ENCODE measurements around the gene ANKFY1. TPM values are rescaled to one million over a fixed set of nuclear protein-coding genes. Genes with fewer than 3 reads are reported as not detected.

ANKFY1 gene
- total RNA-seq, 4 donors from 2014 or later, result 43.3 to 49.8 (median 46.7) TPM

- no peaks in the 10 kb centered on the region for H3K27me3 ChIP-seq
- DNase-seq (ENCODE audit: low spot score in 2 of 2), result no peak
- H3K27ac ChIP-seq, result no peak overlapping the region
- 89 to 90% methylated on average over 18 of the region's 18 CpGs for WGBS, 2 donors
- H3K9me3 ChIP-seq, result no peaks in the 10 kb centered on the region
- peaks cover 0 to 5% (median 0%) of the 10 kb centered on the region in 4 donors for H3K4me1 ChIP-seq
- peaks cover 0 to 99% (median 12%) of the 10 kb centered on the region in 3 donors for H3K36me3 ChIP-seq
- no peak overlapping the region for H3K4me3 ChIP-seq
- TF ChIP-seq EP300 (IDR thresholded peaks at IDR 0.05) (no peak), POLR2A (IDR thresholded peaks at IDR 0.05) (no peak), CTCF (IDR thresholded peaks at IDR 0.05) (no peak)
Observed at GRCh38 chr17:4184811-4185210, 79.0 kb downstream of the ANKFY1 start.

GRCh38 chr17:4182043-4182442, 81.7 kb downstream of the ANKFY1 start:
- no peak for DNase-seq (ENCODE audit: low spot score in 2 of 2)
- 73 to 91% methylated on average over 8 of the region's 8 CpGs for WGBS, 2 donors
- no peaks in the 10 kb centered on the region for H3K9me3 ChIP-seq
- H3K27ac ChIP-seq, result no peak overlapping the region
- H3K4me1 ChIP-seq, result peaks cover 0 to 1% (median 0%) of the 10 kb centered on the region in 4 donors
- H3K4me3 ChIP-seq, result no peak overlapping the region
- H3K36me3 ChIP-seq, result peaks cover 0 to 99% (median 23%) of the 10 kb centered on the region in 3 donors
- TF ChIP-seq POLR2A (IDR thresholded peaks at IDR 0.05) (no peak), CTCF (IDR thresholded peaks at IDR 0.05) (no peak), EP300 (IDR thresholded peaks at IDR 0.05) (no peak)
- H3K27me3 ChIP-seq, result no peaks in the 10 kb centered on the region

GRCh38 chr17:4180791-4181190, 83.0 kb downstream of the ANKFY1 start:
- Histone ChIP-seq H3K36me3 (peaks cover 0 to 99% (median 33%) of the 10 kb centered on the region in 3 donors), H3K27me3 (no peaks in the 10 kb centered on the region), H3K4me1 (no peaks in the 10 kb centered on the region), H3K4me3 (no peak overlapping the region), H3K9me3 (no peaks in the 10 kb centered on the region), H3K27ac (no peak overlapping the region)
- TF ChIP-seq EP300 (IDR thresholded peaks at IDR 0.05) (no peak), POLR2A (IDR thresholded peaks at IDR 0.05) (no peak), CTCF (IDR thresholded peaks at IDR 0.05) (no peak)
- no peak for DNase-seq (ENCODE audit: low spot score in 2 of 2)
- WGBS, 2 donors, result 81 to 84% methylated on average over 8 of the region's 8 CpGs

- WGBS, 2 donors, result 73 to 76% methylated on average over 7 of the region's 7 CpGs
- H3K27me3 ChIP-seq, result no peaks in the 10 kb centered on the region
- no peak overlapping the region for H3K27ac ChIP-seq
- H3K36me3 ChIP-seq, result peaks cover 0 to 99% (median 38%) of the 10 kb centered on the region in 3 donors
- no peak overlapping the region for H3K4me3 ChIP-seq
- no peaks in the 10 kb centered on the region for H3K4me1 ChIP-seq
- H3K9me3 ChIP-seq, result no peaks in the 10 kb centered on the region
- DNase-seq (ENCODE audit: low spot score in 2 of 2), result no peak
- no peak for TF ChIP-seq POLR2A (IDR thresholded peaks at IDR 0.05)
- no peak for TF ChIP-seq CTCF (IDR thresholded peaks at IDR 0.05)
- TF ChIP-seq EP300 (IDR thresholded peaks at IDR 0.05), result no peak
Observed at GRCh38 chr17:4179071-4179470, 84.7 kb downstream of the ANKFY1 start.

- H3K27me3 ChIP-seq, result no peaks in the 10 kb centered on the region
- H3K9me3 ChIP-seq, result no peaks in the 10 kb centered on the region
- TF ChIP-seq POLR2A (IDR thresholded peaks at IDR 0.05) (no peak), CTCF (IDR thresholded peaks at IDR 0.05) (no peak)
- 93 to 94% methylated on average over 15 of the region's 15 CpGs for WGBS, 2 donors
- no peak for DNase-seq (ENCODE audit: low spot score in 2 of 2)
- H3K27ac ChIP-seq, result no peak overlapping the region
- H3K36me3 ChIP-seq, result peaks cover 0 to 99% (median 40%) of the 10 kb centered on the region in 3 donors
- H3K4me1 ChIP-seq, result no peaks in the 10 kb centered on the region
- H3K4me3 ChIP-seq, result no peak overlapping the region
Observed at GRCh38 chr17:4178651-4179050, 85.1 kb downstream of the ANKFY1 start.

Data from tibial nerve (tissue), 4 donors.